Left colon (tissue), 2 donors: ENCODE results near the gene IMPA2. TPM values are rescaled to one million over a fixed set of nuclear protein-coding genes. Genes with fewer than 3 reads are reported as not detected.
"Not testable (repeated sequence)": the region's sequence is repeated elsewhere in the genome, so short reads cannot be mapped to it uniquely, and the experiment has no call there.

Source experiments
- ATAC-seq: fragments of 200-7000 bp; cut with Tn5 transposase; one replicate; pipeline ENCODE4 v1.9.1; 2020; ENCODE audit warnings: mild to moderate bottlenecking, moderate library complexity
- DNase-seq, 2 donors: peaks; one replicate each; pipeline ENCODE4 v3.0.0-alpha.2; 2020
- intact Hi-C, 2 donors: fragments of 100-400 bp; cut with DNase I in 1 of 2; cut with micrococcal nuclease in 1 of 2; formaldehyde crosslinking; loops; one replicate each; pipeline versions ENCODE4 v1.11.2 to v1.14.0; 2022; cut with DNase I, micrococcal nuclease
- total RNA-seq, 2 donors: library from RNA; stranded (reverse); fragmentation: NEBNext Ultra II Directional; extraction: Animal tissue kit (Norgen Biotek cat#: 25700); gene quantifications; one replicate each; pipeline ENCODE4 v1.2.1, GENCODE V29; 2021
- donor health status: DM: no; HTN: no; CAD: no.
- donor health status: DM: yes; HTN: yes; CAD: no.

Gene IMPA2
- total RNA-seq, 2 donors from 2014 or later = 114 to 135 TPM

- ATAC-seq = peak; percentile 95
- intact Hi-C loops = no loop called here
- DNase-seq = no peak
Observed at GRCh38 chr18:12076424-12077140, 95.3 kb downstream of the IMPA2 start.

- intact Hi-C loops, DNase-seq, ATAC-seq: not testable (repeated sequence)
Observed at GRCh38 chr18:12077994-12078393, 96.7 kb downstream of the IMPA2 start.

GRCh38 chr18:12079491-12080237 is 98.4 kb downstream of the IMPA2 start:
- DNase-seq (no peak), ATAC-seq (no peak)
- intact Hi-C loops = no loop called here

Other genes with a start within 250 kb of the IMPA2 start
- gene CHMP1B, start 130.1 kb upstream of the IMPA2 start, total RNA-seq = 10 to 100 TPM; 54.5 to 95.0 TPM
- 10 to 100 TPM; 57.9 to 61.0 TPM for gene MPPE1, start 73.2 kb upstream of the IMPA2 start, total RNA-seq
- under 1 TPM; 0.37 to 0.73 TPM for gene ANKRD62, start 112.3 kb downstream of the IMPA2 start, total RNA-seq